ENCODE data around the gene PCSK2. TPM values are rescaled to one million over a fixed set of nuclear protein-coding genes. Genes with fewer than 3 reads are reported as not detected.

Gene PCSK2
- total and polyA plus RNA-seq, 2 of the 8 experiments (the other 6 are each of a cell fraction or from before 2014, with no cell fraction given) = 1.9 to 4.2 TPM

- FAIRE-seq (no peak), DNase-seq (ENCODE audit: low read depth in 1 of 2, low spot score in 2 of 2) (no peak)
- Histone ChIP-seq H3K27me3 (replicated peaks in 1 of 4; ENCODE audit: control insufficient read depth in 3 of 4, extremely low read depth in 1 of 4, insufficient read depth in 3 of 4, low read length in 3 of 4) (no peaks in the 10 kb centered on the region), H2BK120ac (replicated peaks; ENCODE audit: low read depth, low read length) (no peak overlapping the region), H3K4me3 (ENCODE audit: extremely low read depth in 1 of 4, insufficient read depth in 2 of 4, low read depth in 3 of 4, low read length in 4 of 4) (no peak overlapping the region), H3K79me1 (ENCODE audit: low read depth, low read length) (no peaks in the 10 kb centered on the region), H3K79me2 (ENCODE audit: control insufficient read depth in 1 of 2, insufficient read depth in 2 of 2, low read length in 2 of 2) (no peaks in the 10 kb centered on the region), H3K56ac (replicated peaks; ENCODE audit: insufficient read length, low read depth, low read length) (no peak overlapping the region), H4K91ac (replicated peaks; ENCODE audit: insufficient read length, low read length) (no peak overlapping the region), H3K4me2 (ENCODE audit: insufficient read depth in 1 of 2, low read depth in 2 of 2, low read length in 2 of 2) (no peak overlapping the region), H3K36me3 (ENCODE audit: control insufficient read depth in 2 of 4, insufficient read depth in 4 of 4, low read length in 3 of 4) (no peaks in the 10 kb centered on the region), H3K9ac (replicated peaks in 1 of 4; ENCODE audit: extremely low read depth in 1 of 4, low read depth in 3 of 4, low read length in 3 of 4) (no peak overlapping the region), H3K23me2 (ENCODE audit: low read depth, low read length) (no peaks in the 10 kb centered on the region), H3K23ac (ENCODE audit: insufficient read length) (no peak overlapping the region), H3K4me1 (replicated peaks in 1 of 4; ENCODE audit: control insufficient read depth in 3 of 4, insufficient read depth in 4 of 4, low read length in 3 of 4) (no peaks in the 10 kb centered on the region; a peak in 1 of 7 replicates), H3K4ac (replicated peaks; ENCODE audit: insufficient read length, low read depth, low read length) (no peak overlapping the region), H2AK5ac (ENCODE audit: low read depth, low read length) (no peak overlapping the region), H2BK20ac (ENCODE audit: low read length) (no peak overlapping the region), H3K27ac (ENCODE audit: low read depth, low read length) (no peak overlapping the region), H3K14ac (ENCODE audit: insufficient read length) (no peak overlapping the region), H2BK5ac (ENCODE audit: low read depth, low read length) (no peak overlapping the region), H4K8ac (ENCODE audit: extremely low read depth, insufficient read depth, low read length) (no peak overlapping the region; the same call in 1 of the 2 replicates), H2AFZ (ENCODE audit: low read length) (no peak overlapping the region), H3K9me3 (ENCODE audit: insufficient read depth in 2 of 2, low read depth in 1 of 2, low read length in 1 of 2) (no peaks in the 10 kb centered on the region), H2BK12ac (ENCODE audit: low read depth, low read length) (no peak overlapping the region), H4K5ac (ENCODE audit: insufficient read length, low read depth, low read length) (no peak overlapping the region), H3K18ac (ENCODE audit: extremely low read depth, low read length) (no peak overlapping the region), H2BK15ac (ENCODE audit: low read length) (no peak overlapping the region), H4K20me1 (replicated peaks in 1 of 2; ENCODE audit: control insufficient read depth in 1 of 2, insufficient read depth in 2 of 2, low read length in 2 of 2) (no peaks in the 10 kb centered on the region)
- 93% methylated on average over 2 of the region's 2 CpGs; no CpG with 5 or more reads in 1 of the 2 experiments for WGBS, 2 experiments (ENCODE audit: extremely low coverage in 1 of 2, insufficient coverage in 1 of 2, insufficient read length in 1 of 2, insufficient replicate concordance in 2 of 2, low coverage in 1 of 2, low lambda C conversion rate in 2 of 2, missing lambda C conversion rate in 1 of 2)
- ChIA-PET POLR2A (ENCODE audit: partially characterized antibody) (no interaction called here), CTCF (ENCODE audit: partially characterized antibody) (interaction anchor here (1.5 to 2.0 kb wide), 2 partner anchors 18 to 56 kb away, joined by 4 to 7 read pairs; no protein-coding TSS in a partner anchor)
- TF ChIP-seq NRF1 (IDR thresholded peaks at IDR 0.05; ENCODE audit: low read depth, low read length) (no peak), CHD2 (IDR thresholded peaks at IDR 0.05; ENCODE audit: low read length) (no peak), POLR2AphosphoS5 (IDR thresholded peaks at IDR 0.05; ENCODE audit: low read depth, low read length) (no peak), SUZ12 (IDR thresholded peaks at IDR 0.05; ENCODE audit: low read length) (no peak), SIX5 (IDR thresholded peaks at IDR 0.05; ENCODE audit: low read depth, low read length) (no peak), TAF7 (optimal IDR thresholded peaks at IDR 0.05; ENCODE audit: borderline replicate concordance, low read depth, low read length) (no peak), RXRA (IDR thresholded peaks at IDR 0.05; ENCODE audit: insufficient read depth, low read depth, low read length) (no peak), CTBP2 (IDR thresholded peaks at IDR 0.05; ENCODE audit: borderline replicate concordance, insufficient read depth, insufficient read length, low read length) (no peak), PHF8 (conservative IDR thresholded peaks at IDR 0.05; ENCODE audit: low read depth, low read length) (no peak), RBBP5 (IDR thresholded peaks at IDR 0.05; ENCODE audit: borderline replicate concordance, low read depth, low read length) (no peak), TBP (IDR thresholded peaks at IDR 0.05; ENCODE audit: low read depth, low read length) (no peak), JUND (IDR thresholded peaks at IDR 0.05; ENCODE audit: low read length) (no peak), EGR1 (IDR thresholded peaks at IDR 0.05; ENCODE audit: borderline replicate concordance, low read depth, low read length) (no peak), TAF1 (IDR thresholded peaks at IDR 0.05; ENCODE audit: low read depth, low read length) (no peak), SIRT6 (IDR thresholded peaks at IDR 0.05; ENCODE audit: low read length) (no peak), GTF2F1 (IDR thresholded peaks at IDR 0.05; ENCODE audit: borderline replicate concordance, low read depth, low read length) (no peak)
Measured at GRCh38 chr20:17449031-17449430, 222.2 kb downstream of the PCSK2 start.

Measured in H1 (cell line).